ENCODE measurements around the gene HAX1.
"Not testable (repeated sequence)": the region's sequence is repeated elsewhere in the genome, so short reads cannot be mapped to it uniquely, and the experiment has no call there.

The HAX1 gene

DNA sequence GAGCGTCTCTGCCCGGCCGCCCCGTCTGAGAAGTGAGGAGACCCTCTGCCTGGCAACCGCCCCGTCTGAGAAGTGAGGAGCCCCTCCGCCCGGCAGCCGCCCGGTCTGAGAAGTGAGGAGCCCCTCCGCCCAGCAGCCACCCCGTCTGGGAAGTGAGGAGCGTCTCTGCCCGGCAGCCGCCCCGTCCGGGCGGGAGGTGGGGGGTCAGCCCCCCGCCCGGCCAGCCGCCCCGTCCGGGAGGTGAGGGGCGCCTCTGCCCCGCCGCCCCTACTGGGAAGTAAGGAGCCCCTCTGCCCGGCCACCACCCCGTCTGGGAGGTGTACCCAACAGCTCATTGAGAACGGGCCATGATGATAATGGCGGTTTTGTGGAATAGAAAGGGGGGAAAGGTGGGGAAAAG is 15.2 kb downstream of the HAX1 start:
- not testable (repeated sequence) for DNase-seq (ENCODE audit: low read depth)

DNA sequence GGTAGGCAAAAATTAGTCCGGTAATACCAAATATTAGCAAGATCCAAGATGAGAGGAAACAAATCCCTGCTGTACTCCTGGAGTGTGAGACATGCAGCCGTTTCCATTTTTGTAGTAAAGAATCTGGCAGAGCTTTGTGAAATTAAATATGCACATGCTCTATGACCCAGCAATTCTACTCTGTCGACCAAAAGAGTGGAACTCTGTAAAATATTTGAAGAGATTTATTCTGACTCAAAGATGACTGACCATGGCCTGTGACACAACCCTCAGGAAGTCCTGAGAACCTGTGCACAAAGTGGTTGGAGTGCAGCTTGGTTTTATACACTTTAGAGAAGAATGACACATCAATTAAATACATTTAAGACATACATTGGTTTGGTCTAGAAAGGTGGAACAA is 16.2 kb downstream of the HAX1 start:
- DNase-seq (ENCODE audit: low read depth) = no peak

DNA sequence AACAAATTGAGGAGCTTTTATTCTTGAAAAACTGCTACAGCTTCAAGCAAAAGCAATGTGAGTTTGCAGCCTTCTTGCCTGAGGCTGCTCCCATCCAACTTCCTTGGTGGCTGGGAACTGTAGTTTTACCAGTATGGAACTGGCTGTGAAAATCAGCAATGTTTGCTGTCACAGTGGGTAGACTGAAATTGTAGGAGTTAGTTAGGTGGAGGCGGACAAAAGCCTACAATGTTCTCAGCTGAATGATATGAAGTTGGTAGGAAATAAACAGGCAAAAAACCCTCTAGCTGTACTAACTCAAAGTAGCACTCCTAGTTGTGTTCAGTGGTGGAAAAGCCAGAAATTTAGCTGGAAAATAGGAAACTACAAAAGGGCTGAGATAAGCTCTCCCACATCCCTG is 18.5 kb downstream of the HAX1 start:
- DNase-seq (ENCODE audit: low read depth) = no peak

- DNase-seq (ENCODE audit: low read depth) = no peak
Observed at GRCh38 chr1:154295408-154296235, 23.2 kb downstream of the HAX1 start.

GRCh38 chr1:154301582-154301981 is 29.2 kb downstream of the HAX1 start:
- no peak for DNase-seq (ENCODE audit: low read depth)

- no peak for DNase-seq (ENCODE audit: low read depth)
Observed at GRCh38 chr1:154304664-154305337, 32.4 kb downstream of the HAX1 start.

DNA sequence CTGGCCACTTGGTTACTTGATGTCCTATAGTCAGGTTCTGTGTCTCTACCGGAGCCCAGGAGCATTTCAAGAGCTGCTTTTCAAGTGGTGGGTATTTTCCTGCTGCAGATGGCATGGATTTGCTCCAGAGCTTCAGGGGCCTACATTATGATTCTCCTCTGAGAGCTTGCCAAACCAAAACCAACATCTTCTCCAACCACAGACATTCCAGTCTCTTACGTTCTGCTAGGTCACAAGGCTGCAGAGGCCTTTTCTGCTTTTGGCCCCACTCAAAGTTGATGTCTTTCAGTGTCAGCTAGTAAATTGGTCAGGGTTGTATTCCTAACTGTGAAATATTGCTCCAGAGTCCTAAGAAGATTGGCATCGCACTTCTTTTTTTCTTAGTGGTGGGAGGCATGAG is 33.7 kb downstream of the HAX1 start:
- DNase-seq (ENCODE audit: low read depth) = no peak

- not testable (repeated sequence) for DNase-seq (ENCODE audit: low read depth)
Observed at GRCh38 chr1:154307670-154308270, 35.3 kb downstream of the HAX1 start.

- DNase-seq (ENCODE audit: low read depth) = not testable (repeated sequence)
Observed at GRCh38 chr1:154309136-154309535, 36.7 kb downstream of the HAX1 start.

GRCh38 chr1:154312229-154313065 is 40.0 kb downstream of the HAX1 start:
- DNase-seq (ENCODE audit: low read depth) = not testable (repeated sequence)

DNA sequence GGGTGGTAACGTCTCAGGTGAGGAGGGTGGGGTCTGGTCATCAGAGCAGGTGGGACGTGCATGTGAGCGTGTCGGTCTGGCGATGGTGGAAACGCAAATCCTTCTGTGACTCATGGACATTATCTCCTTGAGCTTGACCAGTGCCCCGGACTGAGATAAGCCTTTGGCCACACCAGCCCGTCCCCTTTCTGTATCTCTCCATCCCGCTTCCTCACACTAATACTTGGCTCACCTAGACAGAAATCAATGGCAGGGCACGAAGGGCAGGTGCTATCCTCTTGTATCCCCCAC is 40.6 kb downstream of the HAX1 start:
- DNase-seq (ENCODE audit: low read depth) = no peak

- not testable (repeated sequence) for DNase-seq (ENCODE audit: low read depth)
Observed at GRCh38 chr1:154314226-154314625, 41.8 kb downstream of the HAX1 start.

- DNase-seq (ENCODE audit: low read depth) = no peak
Observed at GRCh38 chr1:154316704-154317103, 44.3 kb downstream of the HAX1 start.

GRCh38 chr1:154318386-154318785 is 46.0 kb downstream of the HAX1 start:
- DNase-seq (ENCODE audit: low read depth) = no peak

- no peak for DNase-seq (ENCODE audit: low read depth)
Observed at GRCh38 chr1:154320882-154321608, 48.6 kb downstream of the HAX1 start, which contains the start of gene AQP10. TSS of gene AQP10 (plus strand) at chr1:154321093. CDS start at chr1:154321156, 63 bp downstream.

DNA sequence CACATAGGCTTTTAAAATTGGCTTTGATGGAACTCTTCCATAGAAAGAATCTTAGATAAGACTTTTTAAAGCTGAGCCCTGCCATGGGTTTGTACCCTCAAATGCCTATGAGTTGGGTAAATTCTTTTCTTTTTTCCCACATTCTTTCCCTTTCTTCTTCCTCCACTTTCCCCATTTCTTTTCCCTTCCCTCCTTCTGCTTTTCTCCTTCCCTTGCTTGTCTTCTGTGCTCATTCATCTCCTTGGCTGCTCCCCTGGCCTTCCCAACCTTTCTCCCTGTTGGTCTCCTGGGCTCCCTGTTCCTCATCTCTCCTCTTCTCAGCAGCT is 49.1 kb downstream of the HAX1 start:
- not testable (repeated sequence) for DNase-seq (ENCODE audit: low read depth)

DNA sequence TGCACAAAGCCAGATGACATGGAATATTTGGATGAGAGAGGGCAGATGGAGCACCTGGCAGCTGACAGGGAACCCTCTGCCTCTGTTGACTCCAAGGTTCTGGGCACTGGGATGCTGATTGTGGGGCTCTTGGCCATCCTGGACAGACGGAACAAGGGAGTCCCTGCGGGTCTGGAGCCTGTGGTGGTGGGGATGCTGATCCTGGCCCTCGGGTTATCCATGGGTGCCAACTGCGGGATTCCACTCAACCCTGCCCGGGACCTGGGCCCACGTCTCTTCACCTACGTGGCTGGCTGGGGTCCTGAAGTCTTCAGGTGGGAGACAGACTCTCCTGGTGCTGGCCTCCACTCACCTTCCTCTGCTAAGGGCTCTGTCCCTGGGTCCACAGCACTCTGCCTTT is 51.1 kb downstream of the HAX1 start:
- DNase-seq (ENCODE audit: low read depth) = no peak

DNA sequence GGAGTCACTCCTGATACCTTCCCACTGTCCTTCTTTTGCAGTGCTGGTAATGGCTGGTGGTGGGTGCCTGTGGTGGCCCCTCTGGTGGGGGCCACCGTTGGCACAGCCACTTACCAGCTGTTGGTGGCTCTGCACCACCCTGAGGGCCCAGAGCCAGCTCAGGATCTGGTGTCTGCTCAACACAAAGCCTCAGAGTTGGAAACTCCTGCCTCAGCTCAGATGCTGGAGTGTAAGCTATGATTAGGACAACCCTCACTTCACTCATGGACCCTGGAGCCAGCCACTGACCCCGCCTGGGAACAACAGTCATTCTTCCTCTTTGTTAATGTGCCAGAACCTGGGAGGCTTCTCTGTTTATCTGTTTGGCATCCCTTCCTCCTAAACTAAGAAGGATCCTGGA is 51.8 kb downstream of the HAX1 start:
- no peak for DNase-seq (ENCODE audit: low read depth)

- DNase-seq (ENCODE audit: low read depth) = peak; percentile 61
Observed at GRCh38 chr1:154324669-154325582, 52.5 kb downstream of the HAX1 start, which contains the start of gene ATP8B2. TSS of gene ATP8B2 (plus strand) at chr1:154325525. CDS start at chr1:154328142, 2,617 bp downstream.
